ENCODE measurements around the gene RXFP3. TPM values are rescaled to one million over a fixed set of nuclear protein-coding genes. Genes with fewer than 3 reads are reported as not detected.

Gene RXFP3
- total RNA-seq, 1 donor from 2014 or later = not detected

DNA sequence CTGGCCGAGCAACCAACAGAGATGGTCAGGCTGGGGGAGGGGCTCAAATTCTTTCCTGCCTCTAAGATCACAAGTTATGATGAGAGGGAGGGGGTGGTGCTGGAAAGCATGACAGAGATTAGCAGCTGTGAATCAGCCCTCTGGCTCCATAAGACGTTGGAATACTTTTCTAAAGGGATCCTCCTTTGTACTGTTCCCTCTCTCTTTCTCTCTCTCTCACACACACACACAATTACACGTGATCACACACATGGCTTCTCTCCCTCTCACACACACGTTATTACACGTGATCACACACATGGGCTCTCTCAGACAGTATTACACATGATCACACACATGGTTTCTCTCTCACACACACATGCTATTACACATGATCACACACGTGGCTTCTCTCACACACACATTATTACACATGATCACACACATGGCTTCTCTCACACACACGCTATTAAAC lies 48.5 kb downstream of the RXFP3 start, which contains the start of gene SLC45A2:
Gene SLC45A2 (minus strand): TSS at position 23 of the 454 bp plus-strand sequence. CDS start 110 bp downstream, outside the sequence.
- no peak for DNase-seq
- Histone ChIP-seq H3K9me3 (no peaks in the 10 kb centered on the region), H3K27ac (no peak within 1 kb of the TSS), H3K36me3 (peaks cover 32% of the 10 kb centered on the region), H3K4me3 (no peak within 1 kb of the TSS), H3K4me1 (no peaks in the 10 kb centered on the region), H3K27me3 (ENCODE audit: low read depth) (no peaks in the 10 kb centered on the region)
- intact Hi-C loops (cut with DNase I) = no loop called here
- TF ChIP-seq, protein P1, sequence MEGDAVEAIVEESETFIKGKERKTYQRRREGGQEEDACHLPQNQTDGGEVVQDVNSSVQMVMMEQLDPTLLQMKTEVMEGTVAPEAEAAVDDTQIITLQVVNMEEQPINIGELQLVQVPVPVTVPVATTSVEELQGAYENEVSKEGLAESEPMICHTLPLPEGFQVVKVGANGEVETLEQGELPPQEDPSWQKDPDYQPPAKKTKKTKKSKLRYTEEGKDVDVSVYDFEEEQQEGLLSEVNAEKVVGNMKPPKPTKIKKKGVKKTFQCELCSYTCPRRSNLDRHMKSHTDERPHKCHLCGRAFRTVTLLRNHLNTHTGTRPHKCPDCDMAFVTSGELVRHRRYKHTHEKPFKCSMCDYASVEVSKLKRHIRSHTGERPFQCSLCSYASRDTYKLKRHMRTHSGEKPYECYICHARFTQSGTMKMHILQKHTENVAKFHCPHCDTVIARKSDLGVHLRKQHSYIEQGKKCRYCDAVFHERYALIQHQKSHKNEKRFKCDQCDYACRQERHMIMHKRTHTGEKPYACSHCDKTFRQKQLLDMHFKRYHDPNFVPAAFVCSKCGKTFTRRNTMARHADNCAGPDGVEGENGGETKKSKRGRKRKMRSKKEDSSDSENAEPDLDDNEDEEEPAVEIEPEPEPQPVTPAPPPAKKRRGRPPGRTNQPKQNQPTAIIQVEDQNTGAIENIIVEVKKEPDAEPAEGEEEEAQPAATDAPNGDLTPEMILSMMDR (IDR thresholded peaks at IDR 0.05) = no peak
- no peak for ATAC-seq

DNA sequence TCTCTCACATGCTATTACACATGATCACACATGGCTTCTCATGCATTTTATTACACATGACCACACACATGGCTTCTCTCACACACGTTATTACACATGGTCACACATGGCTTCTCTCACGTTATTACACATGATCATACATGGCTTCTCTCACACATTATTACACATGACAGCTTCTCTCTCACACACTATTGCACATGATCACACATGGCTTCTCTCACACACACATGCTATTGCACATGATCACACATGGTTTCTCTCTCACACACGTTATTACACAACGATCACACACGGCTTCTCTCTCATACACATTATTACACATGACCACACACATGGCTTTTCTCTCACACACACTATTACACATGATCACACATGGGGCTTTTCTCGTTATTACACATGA lies 49.3 kb downstream of the RXFP3 start:
- H3K27ac ChIP-seq = no peak overlapping the region
- H3K4me3 ChIP-seq = no peak overlapping the region
- no peaks in the 10 kb centered on the region for H3K27me3 ChIP-seq (ENCODE audit: low read depth)
- TF ChIP-seq, protein P1 (IDR thresholded peaks at IDR 0.05) = no peak
- ATAC-seq (no peak), DNase-seq (no peak)
- no peaks in the 10 kb centered on the region for H3K4me1 ChIP-seq
- peaks cover 32% of the 10 kb centered on the region for H3K36me3 ChIP-seq
- no peaks in the 10 kb centered on the region for H3K9me3 ChIP-seq
- intact Hi-C loops (cut with DNase I) = no loop called here

Other genes starting within 250 kb of the RXFP3 start
- gene ADAMTS12, start 44.4 kb upstream of the RXFP3 start, total RNA-seq = 7.6 TPM
- not detected for gene SLC45A2, start 48.3 kb downstream of the RXFP3 start, total RNA-seq
- gene AMACR, start 71.7 kb downstream of the RXFP3 start, total RNA-seq = 12.2 TPM
- 6.7 TPM for gene C1QTNF3, start 106.8 kb downstream of the RXFP3 start, total RNA-seq